ENCODE measurements around the gene LDLRAP1. TPM values are rescaled to one million over a fixed set of nuclear protein-coding genes. Genes with fewer than 3 reads are reported as not detected.

LDLRAP1 gene
- total and polyA plus RNA-seq, 4 donors = 6.8 to 24.1 (median 9.9) TPM

GRCh38 chr1:25524568-25525360 lies 18.6 kb upstream of the LDLRAP1 start:
- Histone ChIP-seq H3K27ac (ENCODE audit: low read depth, low read length) (no peak overlapping the region), H3K27me3 (ENCODE audit: control insufficient read depth, insufficient read depth, low read length) (no peaks in the 10 kb centered on the region), H3K4me3 (ENCODE audit: low read depth, low read length) (no peak overlapping the region), H3K9me3 (ENCODE audit: control insufficient read depth, insufficient read depth, low read length) (no peaks in the 10 kb centered on the region), H3K36me3 (ENCODE audit: control insufficient read depth, insufficient read depth, low read length) (no peaks in the 10 kb centered on the region), H3K4me1 (ENCODE audit: control insufficient read depth, insufficient read depth, low read length) (peaks cover 5% of the 10 kb centered on the region)
- whole genome bisulfite sequencing (ENCODE audit: insufficient coverage) = 76% methylated on average over 11 of the region's 15 CpGs
- DNase-seq (ENCODE audit: low read depth in 4 of 6, low spot score in 6 of 6) = no peak

GRCh38 chr1:25525361-25525688 lies 18.1 kb upstream of the LDLRAP1 start:
- WGBS (ENCODE audit: insufficient coverage) = 91% methylated on average over 3 of the region's 4 CpGs
- Histone ChIP-seq H3K4me1 (ENCODE audit: control insufficient read depth, insufficient read depth, low read length) (peaks cover 5% of the 10 kb centered on the region), H3K27ac (ENCODE audit: low read depth, low read length) (no peak overlapping the region), H3K27me3 (ENCODE audit: control insufficient read depth, insufficient read depth, low read length) (no peaks in the 10 kb centered on the region), H3K9me3 (ENCODE audit: control insufficient read depth, insufficient read depth, low read length) (no peaks in the 10 kb centered on the region), H3K4me3 (ENCODE audit: low read depth, low read length) (no peak overlapping the region), H3K36me3 (ENCODE audit: control insufficient read depth, insufficient read depth, low read length) (no peaks in the 10 kb centered on the region)
- DNase-seq (ENCODE audit: low read depth in 4 of 6, low spot score in 6 of 6) = no peak

GRCh38 chr1:25526753-25527152 lies 16.7 kb upstream of the LDLRAP1 start:
- Histone ChIP-seq H3K4me3 (ENCODE audit: low read depth, low read length) (no peak overlapping the region), H3K9me3 (ENCODE audit: control insufficient read depth, insufficient read depth, low read length) (no peaks in the 10 kb centered on the region), H3K4me1 (ENCODE audit: control insufficient read depth, insufficient read depth, low read length) (peaks cover 5% of the 10 kb centered on the region), H3K36me3 (ENCODE audit: control insufficient read depth, insufficient read depth, low read length) (no peaks in the 10 kb centered on the region), H3K27me3 (ENCODE audit: control insufficient read depth, insufficient read depth, low read length) (no peaks in the 10 kb centered on the region), H3K27ac (ENCODE audit: low read depth, low read length) (no peak overlapping the region)
- no peak for DNase-seq (ENCODE audit: low read depth in 4 of 6, low spot score in 6 of 6)
- 78% methylated on average over 2 of the region's 2 CpGs for WGBS (ENCODE audit: insufficient coverage)

DNA sequence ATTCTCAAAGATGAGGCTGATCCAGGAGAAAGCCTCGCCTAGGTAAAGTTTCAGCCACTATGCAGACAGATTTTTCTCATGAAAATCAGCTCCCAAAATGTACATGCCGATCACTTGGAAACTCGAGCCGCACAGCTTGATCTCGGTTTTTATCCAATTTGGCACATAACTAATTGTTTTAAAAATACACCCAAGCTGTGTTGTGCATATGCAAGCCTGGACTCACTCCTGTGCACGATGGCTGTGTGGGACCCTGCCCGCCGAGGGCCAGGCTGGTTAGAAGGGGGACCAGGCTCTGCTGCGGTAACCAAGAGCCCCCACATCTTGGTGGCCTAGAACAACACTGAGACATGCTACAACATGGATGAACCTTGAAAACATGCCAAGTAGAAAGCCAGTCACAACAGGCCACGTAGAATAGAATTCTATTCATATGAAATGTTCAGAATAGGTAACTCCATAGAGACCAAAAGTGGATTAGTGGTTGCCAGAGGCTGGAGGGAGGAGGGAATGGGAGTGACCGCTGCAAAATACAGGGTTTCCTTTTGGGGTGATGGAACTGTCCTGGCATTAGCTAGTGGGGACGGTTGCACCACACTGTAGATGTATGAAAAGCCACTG lies 16.1 kb upstream of the LDLRAP1 start:
- Histone ChIP-seq H3K27ac (ENCODE audit: low read depth, low read length) (no peak overlapping the region), H3K4me1 (ENCODE audit: control insufficient read depth, insufficient read depth, low read length) (peaks cover 3% of the 10 kb centered on the region), H3K9me3 (ENCODE audit: control insufficient read depth, insufficient read depth, low read length) (no peaks in the 10 kb centered on the region), H3K36me3 (ENCODE audit: control insufficient read depth, insufficient read depth, low read length) (no peaks in the 10 kb centered on the region), H3K27me3 (ENCODE audit: control insufficient read depth, insufficient read depth, low read length) (no peaks in the 10 kb centered on the region), H3K4me3 (ENCODE audit: low read depth, low read length) (no peak overlapping the region)
- peak in 1 of 6 donors; percentile 88 for DNase-seq (ENCODE audit: low read depth in 4 of 6, low spot score in 6 of 6)
- WGBS (ENCODE audit: insufficient coverage) = 71% methylated on average over 10 of the region's 12 CpGs

- WGBS (ENCODE audit: insufficient coverage) = 86% methylated on average over 18 of the region's 21 CpGs
- Histone ChIP-seq H3K36me3 (ENCODE audit: control insufficient read depth, insufficient read depth, low read length) (no peaks in the 10 kb centered on the region), H3K27ac (ENCODE audit: low read depth, low read length) (no peak overlapping the region), H3K4me1 (ENCODE audit: control insufficient read depth, insufficient read depth, low read length) (no peaks in the 10 kb centered on the region), H3K4me3 (ENCODE audit: low read depth, low read length) (no peak overlapping the region), H3K27me3 (ENCODE audit: control insufficient read depth, insufficient read depth, low read length) (no peaks in the 10 kb centered on the region), H3K9me3 (ENCODE audit: control insufficient read depth, insufficient read depth, low read length) (no peaks in the 10 kb centered on the region)
- DNase-seq (ENCODE audit: low read depth in 4 of 6, low spot score in 6 of 6) = no peak
Measured at GRCh38 chr1:25527946-25528595, 15.3 kb upstream of the LDLRAP1 start.

GRCh38 chr1:25528881-25529517 lies 14.4 kb upstream of the LDLRAP1 start:
- Histone ChIP-seq H3K4me1 (ENCODE audit: control insufficient read depth, insufficient read depth, low read length) (no peaks in the 10 kb centered on the region), H3K27ac (ENCODE audit: low read depth, low read length) (no peak overlapping the region), H3K36me3 (ENCODE audit: control insufficient read depth, insufficient read depth, low read length) (no peaks in the 10 kb centered on the region), H3K27me3 (ENCODE audit: control insufficient read depth, insufficient read depth, low read length) (no peaks in the 10 kb centered on the region), H3K9me3 (ENCODE audit: control insufficient read depth, insufficient read depth, low read length) (no peaks in the 10 kb centered on the region), H3K4me3 (ENCODE audit: low read depth, low read length) (no peak overlapping the region)
- 65% methylated on average over 6 of the region's 7 CpGs for WGBS (ENCODE audit: insufficient coverage)
- DNase-seq (ENCODE audit: low read depth in 4 of 6, low spot score in 6 of 6) = no peak

DNA sequence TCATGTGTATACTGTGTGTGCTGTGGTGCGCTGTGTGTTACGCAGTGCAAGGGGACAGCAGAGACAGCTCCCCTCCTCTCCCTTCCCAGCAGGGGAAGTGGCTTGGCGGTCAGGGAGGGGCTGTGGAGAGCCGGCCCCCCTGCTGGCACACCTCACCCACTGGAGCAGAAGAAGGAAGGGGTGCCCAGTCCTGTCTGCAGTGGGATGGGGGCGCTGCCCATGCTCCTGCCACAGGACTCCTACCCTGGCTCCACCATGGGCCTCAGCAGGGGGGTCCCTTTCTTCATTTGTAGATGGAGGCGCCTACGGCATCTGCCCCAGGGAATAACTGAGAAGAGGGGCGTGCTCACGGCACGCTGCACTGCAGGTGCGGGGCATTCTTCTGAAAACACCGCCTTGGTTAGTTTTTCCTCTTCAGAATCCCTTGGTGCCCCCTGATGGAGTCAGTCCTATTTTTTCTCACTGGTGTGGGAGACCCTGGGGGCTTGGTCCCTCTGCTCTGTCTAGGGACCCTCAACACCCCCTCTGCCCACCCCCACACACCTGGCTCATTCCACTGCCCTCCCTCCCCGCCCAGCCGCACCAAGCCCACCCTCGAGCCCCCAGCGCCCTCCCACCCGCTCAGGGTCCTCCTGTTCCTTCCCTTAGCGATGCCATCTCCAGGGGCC lies 13.8 kb upstream of the LDLRAP1 start:
- Histone ChIP-seq H3K4me3 (ENCODE audit: low read depth, low read length) (no peak overlapping the region), H3K9me3 (ENCODE audit: control insufficient read depth, insufficient read depth, low read length) (no peaks in the 10 kb centered on the region), H3K4me1 (ENCODE audit: control insufficient read depth, insufficient read depth, low read length) (no peaks in the 10 kb centered on the region), H3K36me3 (ENCODE audit: control insufficient read depth, insufficient read depth, low read length) (no peaks in the 10 kb centered on the region), H3K27me3 (ENCODE audit: control insufficient read depth, insufficient read depth, low read length) (no peaks in the 10 kb centered on the region), H3K27ac (ENCODE audit: low read depth, low read length) (no peak overlapping the region)
- 62% methylated on average over 10 of the region's 18 CpGs for WGBS (ENCODE audit: insufficient coverage)
- DNase-seq (ENCODE audit: low read depth in 4 of 6, low spot score in 6 of 6) = no peak

GRCh38 chr1:25530186-25531081 lies 13.0 kb upstream of the LDLRAP1 start:
- no peak overlapping the region for H3K4me3 ChIP-seq (ENCODE audit: low read depth, low read length)
- 78% methylated on average over 18 of the region's 22 CpGs for WGBS (ENCODE audit: insufficient coverage)
- no peaks in the 10 kb centered on the region for H3K36me3 ChIP-seq (ENCODE audit: control insufficient read depth, insufficient read depth, low read length)
- DNase-seq (ENCODE audit: low read depth in 4 of 6, low spot score in 6 of 6) = no peak
- H3K27ac ChIP-seq (ENCODE audit: low read depth, low read length) = no peak overlapping the region
- no peaks in the 10 kb centered on the region for H3K27me3 ChIP-seq (ENCODE audit: control insufficient read depth, insufficient read depth, low read length)
- no peaks in the 10 kb centered on the region for H3K9me3 ChIP-seq (ENCODE audit: control insufficient read depth, insufficient read depth, low read length)
- no peaks in the 10 kb centered on the region for H3K4me1 ChIP-seq (ENCODE audit: control insufficient read depth, insufficient read depth, low read length)

GRCh38 chr1:25531082-25531461 lies 12.3 kb upstream of the LDLRAP1 start:
- no peak for DNase-seq (ENCODE audit: low read depth in 4 of 6, low spot score in 6 of 6)
- Histone ChIP-seq H3K27me3 (ENCODE audit: control insufficient read depth, insufficient read depth, low read length) (no peaks in the 10 kb centered on the region), H3K27ac (ENCODE audit: low read depth, low read length) (no peak overlapping the region), H3K4me3 (ENCODE audit: low read depth, low read length) (no peak overlapping the region), H3K36me3 (ENCODE audit: control insufficient read depth, insufficient read depth, low read length) (no peaks in the 10 kb centered on the region), H3K9me3 (ENCODE audit: control insufficient read depth, insufficient read depth, low read length) (no peaks in the 10 kb centered on the region), H3K4me1 (ENCODE audit: control insufficient read depth, insufficient read depth, low read length) (no peaks in the 10 kb centered on the region)
- 78% methylated on average over 10 of the region's 11 CpGs for WGBS (ENCODE audit: insufficient coverage)
